Measurements from ENCODE around the gene GABBR1. TPM values are rescaled to one million over a fixed set of nuclear protein-coding genes. Genes with fewer than 3 reads are reported as not detected.

GABBR1 gene
- total RNA-seq, 4 donors from 2014 or later = 15.0 to 49.5 (median 20.6) TPM

DNA sequence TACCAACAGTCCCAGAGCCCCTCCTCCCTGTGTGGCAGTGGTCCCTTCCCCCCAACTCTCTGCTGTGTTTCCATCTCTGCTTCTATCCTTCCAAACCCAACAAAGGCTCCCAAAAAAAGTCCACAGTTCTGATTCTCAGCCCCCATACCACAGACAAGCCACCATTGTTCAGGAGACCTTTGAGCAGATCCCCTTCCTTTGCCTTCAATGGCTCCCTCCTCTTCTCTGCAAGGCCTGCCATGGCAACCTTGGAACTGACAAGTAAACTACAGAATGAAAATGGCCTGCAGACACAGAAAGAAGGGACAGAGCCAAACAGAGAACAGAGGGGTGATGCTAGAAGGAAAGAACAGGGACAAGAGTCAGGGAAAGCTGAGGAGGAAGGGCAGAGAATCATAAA is 24.9 kb downstream of the GABBR1 start:
- intact Hi-C loops (cut with DNase I; ENCODE audit: low total_unique reads) = no loop called here
- DNase-seq (ENCODE audit: low spot score in 2 of 2) = no peak
- no peak overlapping the region for H3K4me3 ChIP-seq (ENCODE audit: low read depth, poor library complexity, severe bottlenecking)
- TF ChIP-seq POLR2A (IDR thresholded peaks at IDR 0.05) (no peak), CTCF (IDR thresholded peaks at IDR 0.05) (no peak)

DNA sequence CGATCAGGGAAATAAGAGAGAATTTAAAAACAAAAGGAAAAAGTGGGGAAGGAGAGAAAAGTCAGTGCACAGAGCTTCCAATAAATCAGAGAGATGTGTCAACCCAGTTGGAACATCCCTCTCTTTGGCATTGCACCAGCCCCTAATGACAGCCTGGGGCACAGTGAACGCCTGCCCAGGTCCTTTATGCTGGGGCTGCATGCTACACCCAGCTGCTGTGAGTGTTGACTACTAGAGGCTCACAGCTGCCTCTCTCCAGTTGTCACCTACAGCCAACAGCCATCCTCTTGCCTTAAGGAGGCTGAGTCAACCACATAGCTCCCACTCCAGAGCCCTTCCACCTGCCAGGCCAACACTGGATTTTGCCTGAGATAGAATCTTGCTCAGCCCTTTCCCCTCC is 29.1 kb downstream of the GABBR1 start:
- WGBS, 2 donors = 49 to 71% methylated on average over 2 of the region's 2 CpGs
- no peak overlapping the region for H3K4me3 ChIP-seq (ENCODE audit: low read depth, poor library complexity, severe bottlenecking)
- intact Hi-C loops (cut with DNase I; ENCODE audit: low total_unique reads) = no loop called here
- no peak for DNase-seq (ENCODE audit: low spot score in 2 of 2)
- TF ChIP-seq CTCF (IDR thresholded peaks at IDR 0.05) = no peak
- no peak for TF ChIP-seq POLR2A (IDR thresholded peaks at IDR 0.05)

GRCh38 chr6:29603456-29603855 is 29.5 kb downstream of the GABBR1 start:
- 80 to 86% methylated on average over 11 of the region's 11 CpGs for WGBS, 2 donors

DNA sequence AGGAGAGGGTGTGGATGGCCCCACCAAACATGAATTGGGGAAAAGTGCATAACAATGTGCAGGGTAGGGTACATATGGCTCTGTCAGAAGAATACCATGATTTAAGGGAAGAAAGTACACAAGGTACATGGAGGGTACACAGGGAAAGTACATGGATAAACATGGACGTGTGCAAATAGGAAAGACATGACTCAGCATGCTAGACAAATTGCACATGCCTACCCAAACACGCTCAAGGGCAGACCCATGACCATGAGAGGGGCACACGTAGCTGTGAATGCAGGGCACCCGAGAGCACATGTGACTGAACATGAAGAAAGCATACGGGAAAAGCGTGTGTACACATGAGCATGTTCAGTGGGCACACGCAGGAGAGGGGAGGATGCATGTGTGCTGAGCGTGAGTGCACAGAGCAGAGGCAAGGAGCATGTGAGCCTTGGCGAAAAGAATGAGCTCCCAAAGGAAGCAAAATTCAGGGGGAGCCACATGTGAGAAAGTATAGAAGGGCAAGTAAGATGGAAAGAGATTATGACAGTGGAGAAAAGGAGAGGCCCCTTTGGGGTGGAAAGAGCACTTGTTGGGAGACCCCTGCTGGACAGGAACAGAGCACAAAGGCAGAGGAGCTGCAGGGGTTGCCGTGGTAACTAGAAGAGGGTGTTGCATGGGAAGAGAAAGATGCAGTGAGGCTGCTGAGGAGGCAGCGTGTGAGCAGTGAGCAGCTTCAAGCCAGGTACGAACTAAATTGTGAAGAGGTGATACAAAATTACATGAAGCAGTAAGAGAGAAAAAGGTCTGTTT is 30.2 kb downstream of the GABBR1 start:
- TF ChIP-seq CTCF (IDR thresholded peaks at IDR 0.05) (no peak), POLR2A (IDR thresholded peaks at IDR 0.05) (no peak)
- intact Hi-C loops (cut with DNase I; ENCODE audit: low total_unique reads) = no loop called here
- no peak for DNase-seq (ENCODE audit: low spot score in 2 of 2)
- no peak overlapping the region for H3K4me3 ChIP-seq (ENCODE audit: low read depth, poor library complexity, severe bottlenecking)
- 88 to 89% methylated on average over 12 of the region's 12 CpGs for WGBS, 2 donors

More at GRCh38 chr6:29603456-29603855, 29.5 kb downstream of the GABBR1 start:
- DNase-seq (ENCODE audit: low spot score in 2 of 2) = no peak
- intact Hi-C loops (cut with DNase I; ENCODE audit: low total_unique reads) = no loop called here
- no peak overlapping the region for H3K4me3 ChIP-seq (ENCODE audit: low read depth, poor library complexity, severe bottlenecking)
- TF ChIP-seq POLR2A (IDR thresholded peaks at IDR 0.05) (no peak), CTCF (IDR thresholded peaks at IDR 0.05) (no peak)

DNA sequence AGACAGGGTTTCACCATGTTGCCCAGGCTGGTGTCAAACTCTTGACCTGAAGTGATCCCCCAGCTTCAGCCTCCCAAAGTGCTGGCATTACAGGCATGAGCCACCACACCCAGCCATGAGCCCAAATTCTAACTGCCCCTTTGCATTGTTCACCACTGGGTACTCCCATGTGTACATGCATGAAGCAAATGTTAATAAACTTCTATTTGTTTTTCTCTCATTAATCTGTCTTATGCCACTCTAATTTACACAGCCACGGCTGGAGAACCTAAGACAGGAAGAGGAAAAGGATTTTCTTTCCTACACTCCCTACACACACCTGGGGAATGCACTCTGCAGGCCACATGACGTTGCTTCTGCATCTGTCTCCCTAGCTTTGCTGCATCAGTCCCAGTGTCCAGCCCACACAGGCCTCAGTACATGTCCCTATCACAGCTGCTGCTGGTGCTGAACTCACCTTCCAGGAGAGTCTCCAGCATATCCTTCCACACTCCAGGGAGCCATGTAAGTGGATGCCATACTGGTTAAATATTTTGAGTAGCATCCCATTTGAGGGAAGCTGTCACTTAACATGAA is 34.7 kb downstream of the GABBR1 start:
- intact Hi-C loops (cut with DNase I; ENCODE audit: low total_unique reads) = no loop called here
- WGBS, 2 donors = 65 to 66% methylated on average over 2 of the region's 2 CpGs
- no peak for DNase-seq (ENCODE audit: low spot score in 2 of 2)
- TF ChIP-seq POLR2A (IDR thresholded peaks at IDR 0.05) (no peak), CTCF (IDR thresholded peaks at IDR 0.05) (no peak)
- no peak overlapping the region for H3K4me3 ChIP-seq (ENCODE audit: low read depth, poor library complexity, severe bottlenecking)
